Dermis blood vessel endothelial cell (primary cell): ENCODE data around the gene SPACA4. TPM values are rescaled to one million over a fixed set of nuclear protein-coding genes. Genes with fewer than 3 reads are reported as not detected.
A peak's percentile ranks its signal among the peaks of the same experiment; 100 is the strongest.
"Not testable (repeated sequence)": the region's sequence is repeated elsewhere in the genome, so short reads cannot be mapped to it uniquely, and the experiment has no call there.

ENCODE experiments used
- DNase-seq: peaks from one replicate; pipeline ENCODE4 v3.0.0; 2010
- total RNA-seq: library from RNA; depleted of rRNA; stranded (reverse); fragments of >200 nt; gene quantifications from 2 replicates; pipeline ENCODE4 v1.2.3, GENCODE V29; 2014

SPACA4 gene, protein sequence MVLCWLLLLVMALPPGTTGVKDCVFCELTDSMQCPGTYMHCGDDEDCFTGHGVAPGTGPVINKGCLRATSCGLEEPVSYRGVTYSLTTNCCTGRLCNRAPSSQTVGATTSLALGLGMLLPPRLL
- not detected in 2 replicates for total RNA-seq

DNA sequence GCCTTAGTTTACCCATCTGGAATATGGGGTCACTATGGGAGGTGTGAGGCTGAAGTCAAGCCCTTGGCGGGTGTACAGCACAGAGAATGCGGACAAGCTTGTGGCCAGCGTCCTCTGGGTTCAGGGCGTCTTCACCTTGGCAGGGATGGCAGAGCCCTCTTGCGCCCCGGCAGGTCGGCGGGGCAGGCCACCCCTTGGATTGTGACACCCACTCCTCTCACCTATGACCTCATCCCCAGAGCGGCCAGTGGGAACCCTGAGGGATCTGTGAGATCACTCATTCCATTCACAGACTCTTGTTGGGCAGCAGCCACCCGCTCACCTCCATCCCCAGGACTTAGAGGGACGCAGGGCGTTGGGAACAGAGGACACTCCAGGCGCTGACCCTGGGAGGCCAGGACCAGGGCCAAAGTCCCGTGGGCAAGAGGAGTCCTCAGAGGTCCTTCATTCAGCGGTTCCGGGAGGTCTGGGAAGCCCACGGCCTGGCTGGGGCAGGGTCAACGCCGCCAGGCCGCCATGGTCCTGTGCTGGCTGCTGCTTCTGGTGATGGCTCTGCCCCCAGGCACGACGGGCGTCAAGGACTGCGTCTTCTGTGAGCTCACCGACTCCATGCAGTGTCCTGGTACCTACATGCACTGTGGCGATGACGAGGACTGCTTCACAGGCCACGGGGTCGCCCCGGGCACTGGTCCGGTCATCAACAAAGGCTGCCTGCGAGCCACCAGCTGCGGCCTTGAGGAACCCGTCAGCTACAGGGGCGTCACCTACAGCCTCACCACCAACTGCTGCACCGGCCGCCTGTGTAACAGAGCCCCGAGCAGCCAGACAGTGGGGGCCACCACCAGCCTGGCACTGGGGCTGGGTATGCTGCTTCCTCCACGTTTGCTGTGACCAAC lies at the start of gene SPACA4:
Gene SPACA4 (plus strand): TSS at position 280 of the 896 bp plus-strand sequence. CDS start 237 bp downstream, at position 517.
- no peak for DNase-seq

DNA sequence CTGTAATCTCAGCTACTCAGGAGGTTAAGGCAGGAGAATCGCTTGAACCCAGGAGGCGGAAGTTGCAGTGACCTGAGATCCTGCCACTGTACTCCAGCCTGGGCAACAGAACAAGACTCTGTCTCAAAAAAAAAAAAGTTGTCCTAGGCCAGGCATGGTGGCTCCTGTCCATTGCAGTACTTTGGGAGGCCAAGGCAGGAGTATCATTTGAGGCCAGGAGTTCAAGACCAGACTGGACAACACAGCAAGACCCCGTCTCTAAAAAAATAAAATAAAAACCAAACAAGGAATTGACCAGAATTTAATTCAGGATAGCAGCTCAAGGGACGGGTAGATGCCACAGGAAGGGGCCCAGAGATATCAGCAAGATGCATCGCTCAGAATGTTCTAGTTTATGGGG lies 49.7 kb upstream of the SPACA4 start:
- DNase-seq, result no peak

DNA sequence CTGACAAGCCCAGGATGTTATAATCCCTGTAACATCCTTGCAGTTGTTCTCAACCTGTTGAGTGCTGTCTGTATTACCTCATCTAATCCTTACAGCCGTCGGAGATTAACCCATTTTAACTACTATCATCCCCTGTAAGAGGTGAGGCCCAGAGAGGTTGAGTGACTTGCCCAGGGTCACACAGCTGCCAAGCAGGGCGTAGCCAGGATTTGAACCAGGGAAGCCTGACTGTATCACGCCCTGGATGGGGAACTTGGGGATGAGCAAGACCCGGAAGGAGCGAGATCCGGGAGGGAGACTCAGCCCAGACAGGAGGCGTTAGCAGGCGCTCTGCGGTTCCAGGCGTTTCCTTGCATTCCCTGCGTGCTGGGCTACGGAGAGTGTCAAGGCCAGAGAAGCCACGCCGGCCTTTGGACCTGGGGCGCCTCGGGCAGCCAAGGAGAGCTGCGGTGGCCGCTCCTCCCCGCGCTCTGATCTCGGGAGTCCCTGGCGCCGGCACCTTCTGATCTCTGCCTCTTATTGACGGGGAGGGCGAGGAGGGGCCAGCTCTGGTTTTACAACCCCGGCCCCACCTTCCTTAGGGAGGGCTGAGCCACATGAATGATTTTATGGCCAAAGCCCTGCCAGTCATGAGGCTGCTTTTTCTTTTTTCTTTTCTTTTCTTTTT lies 48.4 kb upstream of the SPACA4 start:
- peak; percentile 32 for DNase-seq

DNA sequence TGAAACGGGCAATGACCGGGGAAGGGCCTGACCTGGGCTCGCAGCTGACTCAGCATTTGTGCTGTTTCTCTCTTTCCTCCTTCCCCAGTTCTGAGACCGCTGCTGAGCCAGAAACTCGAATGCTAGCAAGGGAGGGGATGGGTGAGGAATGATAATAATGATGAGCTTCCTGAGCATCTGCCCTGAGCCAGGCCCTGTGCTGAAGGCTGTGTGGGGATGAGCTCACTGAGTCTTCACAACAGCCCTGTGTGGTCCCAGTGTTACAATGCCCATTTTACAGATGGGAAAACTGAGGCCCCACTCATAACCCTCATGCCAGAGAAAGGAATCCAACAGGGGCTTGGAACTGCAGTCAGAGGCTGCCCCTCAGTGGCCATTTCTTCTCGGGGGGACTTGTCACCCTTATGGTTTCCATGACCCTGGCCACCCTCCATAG lies 46.4 kb upstream of the SPACA4 start:
- DNase-seq, result peak; percentile 39

DNA sequence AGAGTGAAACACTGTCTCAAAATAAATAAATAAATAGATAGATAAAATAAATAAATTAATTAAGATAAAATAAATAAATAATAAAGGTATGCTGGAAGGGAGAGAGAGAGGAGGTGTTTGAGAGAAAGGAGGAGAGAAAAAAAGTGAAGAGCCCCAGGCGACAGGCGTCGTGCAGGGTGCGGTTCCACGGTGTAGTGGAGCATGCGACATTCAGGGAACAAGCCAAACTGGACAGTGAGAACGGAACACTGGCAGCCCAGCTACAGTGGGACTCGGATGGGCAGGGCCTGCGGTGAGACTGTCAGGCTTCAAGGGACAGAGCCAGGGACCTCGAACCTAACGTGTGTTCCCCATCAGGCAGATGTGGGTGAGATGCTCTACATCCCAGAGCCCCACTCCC lies 45.1 kb upstream of the SPACA4 start:
- DNase-seq, result no peak

DNA sequence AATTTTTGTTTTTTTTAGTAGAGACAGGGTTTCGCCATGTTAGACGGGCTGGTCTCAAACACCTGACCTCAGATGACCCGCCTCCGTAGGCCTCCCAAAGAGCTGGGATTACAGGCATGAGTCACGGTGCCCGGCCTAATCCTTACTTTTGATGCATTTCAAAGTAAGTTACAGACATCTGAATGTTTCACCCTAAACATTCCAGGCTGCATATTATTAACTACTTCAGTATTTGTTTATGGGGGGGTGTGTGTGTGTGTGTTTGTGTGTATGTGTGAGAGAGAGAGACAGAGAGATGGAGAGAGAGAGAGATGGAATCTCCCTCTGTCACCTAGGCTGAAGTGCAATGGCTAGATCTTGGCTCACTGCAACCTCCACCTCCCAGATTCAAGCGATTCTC lies 41.5 kb upstream of the SPACA4 start:
- DNase-seq, result no peak

DNA sequence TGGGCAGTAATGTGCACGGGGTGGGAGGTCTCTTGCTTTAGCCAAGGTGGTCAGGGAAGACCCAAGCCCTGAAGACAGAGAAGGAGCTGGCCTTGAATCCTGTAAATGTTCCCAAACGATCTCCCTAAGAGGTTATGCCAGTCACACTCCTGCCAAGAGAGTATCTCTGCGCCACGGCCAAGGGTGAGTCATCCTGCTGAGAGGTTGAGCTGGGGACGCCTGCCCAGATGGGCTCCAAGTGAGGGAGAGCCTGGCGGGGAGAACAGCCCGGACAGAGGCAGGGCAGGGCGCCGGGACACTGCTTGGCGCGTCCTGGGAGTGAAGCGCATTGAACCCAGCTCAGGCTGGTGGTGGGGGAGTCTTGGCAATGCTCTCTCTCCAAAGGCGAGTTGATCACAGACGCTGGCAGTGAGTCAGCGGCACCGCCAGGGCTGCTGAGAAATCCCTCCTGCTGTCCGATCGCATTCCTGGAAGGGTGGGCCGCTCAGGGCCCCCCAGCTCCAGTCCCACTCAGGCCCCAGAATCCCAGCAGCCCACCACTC lies 38.1 kb upstream of the SPACA4 start:
- DNase-seq, result peak; percentile 80

DNA sequence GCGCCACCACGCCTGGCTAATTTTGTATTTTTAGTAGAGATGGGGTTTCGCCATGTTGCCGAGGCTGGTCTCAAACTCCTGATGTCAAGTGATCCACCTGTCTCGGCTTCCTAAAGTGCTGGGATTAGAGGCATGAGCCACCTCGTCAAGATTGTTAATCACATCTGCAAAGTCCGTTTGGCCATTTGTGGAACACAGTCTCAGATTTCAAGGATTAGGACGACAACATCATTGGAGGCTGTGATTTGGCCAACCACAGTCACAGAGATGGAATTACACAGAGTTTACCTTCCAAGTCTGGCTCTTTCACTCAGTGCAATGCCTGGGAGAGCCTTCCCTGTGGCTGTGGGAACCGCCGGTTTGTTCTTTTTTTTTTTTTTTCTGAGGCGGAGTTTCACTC lies 36.7 kb upstream of the SPACA4 start:
- no peak for DNase-seq

DNA sequence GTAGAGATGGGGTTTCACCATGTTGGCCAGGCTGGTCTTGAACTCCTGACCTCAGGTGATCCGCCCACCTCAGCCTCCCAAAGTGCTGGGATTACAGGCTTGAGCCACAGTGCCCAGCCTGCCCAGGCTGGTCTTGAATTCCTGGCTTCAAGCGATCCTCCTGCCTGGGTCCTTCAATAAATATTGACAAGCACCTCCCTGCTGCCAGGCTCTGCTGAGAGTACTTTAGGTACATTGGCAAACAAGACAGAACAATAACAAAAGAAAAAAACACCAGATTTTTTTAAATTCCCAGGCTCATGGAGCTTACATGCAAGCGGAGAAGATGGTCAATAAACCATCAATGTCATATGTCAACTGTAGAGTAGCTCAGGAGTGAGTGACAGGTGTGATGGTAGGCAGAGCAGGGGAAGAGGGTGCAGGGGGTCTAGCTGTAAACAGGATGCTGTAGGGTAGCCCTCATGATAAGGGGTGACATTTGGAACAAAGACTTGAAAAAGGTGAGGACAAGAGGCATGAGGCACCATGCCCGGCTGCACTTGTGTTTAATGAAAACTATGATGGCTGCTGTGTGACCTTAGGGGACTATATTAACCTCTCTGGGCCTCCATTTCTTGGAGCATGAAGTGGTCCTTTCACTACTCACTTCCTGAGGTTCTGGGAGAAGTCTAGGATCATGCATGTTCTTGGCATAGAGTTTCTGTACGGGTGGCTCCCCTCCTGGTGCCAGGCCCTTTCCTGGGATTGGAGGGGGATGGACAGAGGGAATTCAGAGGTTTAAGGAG lies 35.0 kb upstream of the SPACA4 start:
- no peak for DNase-seq

DNA sequence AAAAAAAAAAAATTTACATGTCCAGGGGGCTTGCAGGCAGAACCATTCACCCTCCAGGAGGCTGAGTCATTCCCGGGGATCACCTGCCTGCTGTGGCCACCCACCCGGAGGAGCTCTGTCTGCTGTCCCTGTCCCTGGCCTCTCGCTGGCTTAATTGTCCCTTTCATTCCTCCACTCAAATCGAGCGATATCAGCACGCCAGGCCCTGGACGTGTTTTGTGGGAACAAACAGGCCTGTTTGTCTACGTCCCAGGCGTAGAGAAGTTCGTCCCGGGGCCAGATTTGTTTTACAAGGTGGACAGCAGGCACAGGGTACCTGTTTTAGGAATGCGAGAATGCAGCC lies 33.4 kb upstream of the SPACA4 start:
- no peak for DNase-seq

DNA sequence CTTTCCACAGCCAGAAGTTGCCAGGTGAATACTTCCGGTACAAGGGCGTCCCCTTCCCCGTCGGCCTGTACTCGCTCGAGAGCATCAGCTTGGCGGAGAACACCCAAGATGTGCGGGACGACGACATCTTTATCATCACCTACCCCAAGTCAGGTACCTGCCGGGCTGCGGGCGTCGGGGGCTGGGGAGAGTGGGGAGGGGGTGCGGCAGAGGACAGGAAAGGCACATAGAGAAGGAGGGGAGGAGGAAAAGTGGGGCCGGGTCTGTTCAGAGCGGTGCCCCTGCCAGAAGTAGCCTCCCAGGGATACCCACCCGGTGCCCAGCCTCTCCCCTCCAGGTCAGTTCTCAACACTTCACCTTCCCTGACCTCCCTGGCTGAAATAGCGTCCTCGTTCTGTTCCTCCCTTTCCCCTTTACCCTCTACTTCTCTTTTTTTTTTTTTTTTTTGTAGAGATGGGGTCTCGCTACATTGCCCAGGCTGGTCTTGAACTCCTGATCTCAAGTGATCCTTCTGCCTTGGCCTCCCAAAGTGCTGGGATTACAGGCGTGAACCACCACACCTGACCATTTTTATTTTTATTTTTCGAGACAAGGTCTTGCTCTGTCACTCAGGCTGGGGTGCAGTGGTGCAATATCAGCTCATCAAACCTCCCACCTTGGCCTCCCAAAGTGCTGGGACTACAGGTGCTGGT lies 30.5 kb upstream of the SPACA4 start:
- no peak for DNase-seq

DNA sequence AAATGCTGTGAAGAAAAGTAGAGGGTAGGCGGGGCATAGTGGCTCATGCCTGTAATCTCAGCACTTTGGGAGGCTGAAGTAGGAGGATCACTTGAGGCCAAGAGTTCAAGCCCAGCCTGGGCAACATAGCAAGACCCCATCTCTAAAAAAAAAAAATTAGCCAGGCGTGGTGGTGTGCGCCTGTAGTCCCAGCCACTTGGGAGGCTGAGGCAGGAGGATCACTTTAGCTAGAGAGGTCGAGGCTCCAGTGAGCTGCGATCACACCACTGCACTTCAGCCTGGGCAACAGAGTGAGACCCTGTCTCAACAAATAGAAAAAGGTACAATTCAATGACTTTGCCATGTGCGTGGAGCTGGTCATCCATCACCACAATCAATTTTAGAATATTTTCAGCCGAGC lies 28.6 kb upstream of the SPACA4 start:
- DNase-seq, result not testable (repeated sequence)

DNA sequence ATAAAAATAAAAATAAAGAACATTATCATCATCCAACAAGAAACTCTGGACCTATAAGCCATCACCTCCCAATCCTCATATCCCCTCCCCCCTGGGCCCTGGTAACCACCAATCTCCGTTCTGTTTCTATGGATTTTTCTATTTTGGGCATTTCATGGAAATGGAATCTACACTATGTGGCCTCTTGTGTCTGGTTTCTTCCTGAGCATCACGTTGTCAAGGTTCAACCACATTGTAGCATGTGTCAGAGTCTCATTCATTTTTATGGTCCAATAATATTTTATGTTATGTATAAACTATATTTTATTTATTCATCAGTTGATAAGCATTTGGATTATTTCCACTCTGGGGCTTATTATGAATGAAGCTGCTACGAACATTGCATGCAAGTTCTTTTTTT lies 27.7 kb upstream of the SPACA4 start:
- DNase-seq, result no peak

DNA sequence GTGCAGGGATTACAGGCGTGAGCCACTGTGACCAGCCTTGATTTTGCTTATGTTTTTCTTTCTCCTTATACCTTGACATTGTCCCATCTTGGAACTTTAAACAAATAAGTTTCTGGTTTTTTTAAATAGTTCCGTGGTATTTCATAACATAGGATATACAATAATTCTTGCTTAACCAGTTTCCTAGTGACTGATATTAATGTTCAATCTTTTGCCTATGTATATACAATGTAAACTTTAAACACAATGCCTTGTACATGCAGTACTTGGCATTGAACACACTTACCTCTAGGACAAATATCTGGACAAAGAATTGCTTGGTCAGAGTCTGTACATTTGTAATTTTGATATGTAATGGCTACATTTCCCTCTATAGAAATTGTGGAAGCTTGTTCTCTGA lies 24.4 kb upstream of the SPACA4 start:
- DNase-seq, result no peak

DNA sequence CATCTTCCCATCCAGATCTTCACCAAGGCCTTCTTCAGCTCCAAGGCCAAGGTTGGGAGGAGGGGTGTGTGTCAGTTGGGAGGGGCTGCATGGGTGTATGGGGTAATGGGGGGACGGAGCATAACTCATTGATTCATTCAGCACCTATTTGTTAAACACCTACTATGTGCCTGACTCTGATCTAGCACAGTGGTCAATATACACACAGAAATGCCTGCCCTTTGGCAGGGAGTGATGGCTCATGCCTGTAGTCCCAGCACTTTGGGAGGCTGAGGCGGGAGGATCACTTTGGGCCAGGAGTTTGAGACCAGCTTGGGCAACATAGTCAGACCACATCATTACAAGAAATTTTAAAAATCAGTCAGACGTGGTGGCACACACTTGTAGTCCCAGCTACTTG lies 19.2 kb upstream of the SPACA4 start:
- DNase-seq, result no peak

DNA sequence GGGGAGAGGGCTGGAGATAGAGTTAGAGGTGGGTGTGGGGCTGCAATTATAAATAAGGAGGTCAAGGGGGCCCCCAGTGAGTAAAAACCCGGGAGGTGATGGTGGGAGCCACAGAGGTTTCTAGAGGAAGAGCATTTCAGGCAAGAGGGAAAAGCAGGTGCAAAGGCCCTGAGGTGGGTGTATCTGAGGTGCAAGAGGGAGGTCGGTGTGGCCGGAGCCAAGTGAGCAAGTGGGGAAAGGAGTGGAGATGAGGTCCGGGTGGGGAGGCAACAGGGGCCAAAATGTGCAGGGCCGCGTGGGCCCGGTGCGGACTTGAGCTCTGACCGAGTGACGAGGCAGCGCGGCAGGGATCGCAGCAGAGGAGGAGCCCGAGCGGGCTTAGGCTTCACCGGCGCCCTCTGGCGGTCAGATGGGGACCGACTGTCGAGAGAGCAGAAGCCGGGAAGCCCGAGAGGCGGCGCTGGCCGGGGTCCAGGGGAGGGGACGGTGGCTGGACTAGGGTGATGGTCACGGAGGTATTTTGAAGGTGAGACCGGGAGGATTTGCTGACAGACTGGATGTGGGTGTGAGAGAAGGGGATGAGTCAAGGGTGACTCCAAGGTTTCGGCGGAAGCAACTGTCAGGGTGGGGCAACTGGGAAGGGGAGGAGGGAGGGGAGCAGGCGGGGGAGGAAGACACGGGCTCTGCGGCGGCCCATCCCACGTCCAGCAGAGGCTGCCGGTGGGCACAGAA lies 17.7 kb upstream of the SPACA4 start:
- DNase-seq, result peak; percentile 90

DNA sequence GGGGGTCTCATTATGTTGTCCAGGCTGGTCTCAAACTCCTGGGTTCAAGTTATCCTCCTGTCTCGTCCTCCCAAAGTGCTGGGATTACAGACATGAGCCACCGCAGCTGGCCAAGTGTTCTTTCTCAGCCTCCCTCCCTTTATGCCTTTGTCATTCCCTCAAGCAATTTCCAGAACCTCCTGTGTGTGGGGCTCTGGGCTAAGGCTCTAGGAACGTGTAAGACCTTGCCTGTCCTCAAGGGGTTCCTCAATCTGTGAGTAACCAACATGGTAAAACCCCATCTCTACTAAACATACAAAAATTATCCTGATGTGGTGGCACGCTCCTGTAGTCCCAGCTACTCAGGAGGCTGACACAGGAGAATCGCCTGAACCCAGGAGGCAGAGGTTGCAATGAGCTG lies 15.5 kb upstream of the SPACA4 start:
- peak; percentile 29 for DNase-seq

DNA sequence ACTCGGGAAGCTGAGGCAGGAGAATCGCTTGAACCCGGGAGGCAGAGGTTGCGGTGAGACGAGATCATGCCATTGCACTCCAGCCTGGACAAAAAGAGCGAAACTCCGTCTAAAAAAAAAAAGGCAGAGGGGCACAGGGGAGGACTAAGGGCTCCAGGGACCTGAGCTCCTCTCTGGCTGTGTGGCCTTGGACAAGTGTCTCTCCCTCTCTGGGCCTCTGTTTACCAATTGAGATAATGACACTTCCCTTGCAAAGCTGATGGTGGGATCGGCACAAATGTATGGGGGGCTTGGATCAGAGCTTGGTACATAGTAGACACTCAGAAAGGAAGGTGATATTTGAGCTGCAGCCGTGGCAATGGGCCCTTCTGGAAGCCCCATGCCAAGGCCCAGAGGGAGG lies 11.4 kb upstream of the SPACA4 start:
- no peak for DNase-seq

DNA sequence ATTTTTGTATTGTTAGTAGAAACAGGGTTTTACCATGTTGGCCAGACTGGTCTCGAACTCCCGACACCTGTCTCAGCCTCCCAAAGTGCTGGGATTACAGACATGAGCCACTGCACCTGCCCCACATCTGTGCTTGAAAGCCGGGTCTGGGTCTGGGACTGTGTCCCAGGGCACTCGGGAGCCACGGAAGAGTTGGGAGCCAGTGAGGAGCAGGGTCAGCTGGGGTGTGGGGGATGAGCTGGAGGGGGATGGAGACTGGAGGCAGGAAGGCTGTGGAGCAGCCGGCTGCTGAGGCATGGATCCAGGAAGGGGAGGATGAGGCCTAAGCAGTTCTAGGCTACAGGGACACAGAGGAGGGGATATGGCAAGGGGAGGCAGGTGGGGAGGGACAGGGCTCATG lies 10.7 kb upstream of the SPACA4 start:
- no peak for DNase-seq

DNA sequence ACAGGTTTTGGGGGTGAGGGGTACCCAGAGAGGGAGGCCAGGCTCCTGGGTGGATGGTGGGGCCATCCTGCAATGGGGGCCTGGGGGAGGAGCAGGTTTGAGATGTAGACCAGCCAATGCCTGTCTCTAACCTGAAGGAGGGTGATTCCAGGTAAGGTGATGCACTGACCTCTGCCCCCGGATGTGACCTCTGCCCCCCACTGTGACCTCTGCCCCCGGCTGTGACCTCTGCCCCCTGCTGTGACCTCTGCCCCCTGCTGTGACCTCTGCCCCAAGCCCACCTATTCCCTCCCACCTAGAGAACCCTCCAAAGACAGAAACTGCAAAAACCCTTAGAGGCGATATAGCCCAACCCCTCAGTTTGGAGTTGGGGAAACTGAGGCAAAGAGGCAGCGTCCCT lies 10.3 kb upstream of the SPACA4 start:
- DNase-seq, result no peak

DNA sequence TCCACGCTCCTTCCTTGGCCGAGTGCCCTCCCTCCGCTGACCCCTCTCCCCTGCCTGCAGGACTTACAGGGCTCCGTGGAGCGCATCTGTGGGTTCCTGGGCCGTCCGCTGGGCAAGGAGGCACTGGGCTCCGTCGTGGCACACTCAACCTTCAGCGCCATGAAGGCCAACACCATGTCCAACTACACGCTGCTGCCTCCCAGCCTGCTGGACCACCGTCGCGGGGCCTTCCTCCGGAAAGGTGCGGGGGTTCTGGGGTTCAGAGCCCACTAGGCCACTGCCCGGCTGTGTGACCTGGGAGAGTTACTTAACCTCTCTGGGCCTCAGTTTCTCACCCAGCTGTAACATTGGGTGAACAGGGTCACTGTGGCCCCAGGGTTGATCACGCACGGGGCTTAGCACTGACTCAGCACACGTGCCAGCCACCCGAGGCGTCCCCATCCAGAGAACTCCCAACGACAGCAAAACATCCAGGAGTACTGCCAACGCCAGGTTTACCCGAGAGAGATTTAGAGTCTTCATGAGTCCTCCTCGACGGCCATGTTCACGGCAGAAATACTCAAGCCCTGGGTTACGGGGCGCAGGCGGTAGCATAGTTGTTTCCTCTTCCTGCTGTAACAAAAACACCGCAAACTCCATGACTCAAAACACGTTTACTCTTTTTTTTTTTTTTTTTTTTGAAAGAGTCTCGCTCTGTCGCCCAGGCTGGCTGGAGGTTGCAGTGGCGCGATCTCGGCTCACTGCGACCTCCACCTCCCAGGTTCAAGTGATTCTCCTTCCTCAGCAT lies 9.7 kb upstream of the SPACA4 start:
- peak; percentile 58 for DNase-seq
